H1 (cell line): ENCODE results near the gene FOXI1.

Source experiments
- EP300 ChIP-seq, 2 experiments: IDR thresholded peaks; 1 replicate in 1 of 2; 2 replicates in 1 of 2; pipeline ENCODE4 v1.6.1; 2011 to 2012; ENCODE audit warnings: low read depth in 2 of 2, low read length in 2 of 2, mild to moderate bottlenecking in 2 of 2, borderline replicate concordance in 1 of 2, inconsistent platforms in 1 of 2, moderate library complexity in 1 of 2
- JUND ChIP-seq: IDR thresholded peaks from 2 replicates; pipeline ENCODE4 v1.6.1; 2011; ENCODE audit warnings: mild to moderate bottlenecking, improper control_type of control experiment, low read length
- TEAD4 ChIP-seq: IDR thresholded peaks from 2 replicates; pipeline ENCODE4 v1.6.1; 2012; ENCODE audit warnings: low read depth, low read length, inconsistent platforms, mixed read lengths
- TF ChIP-seq, protein P1 (sequence below), 3 experiments: IDR thresholded peaks; 1 replicate in 2 of 3; 2 replicates in 1 of 3; pipeline versions ENCODE4 v1.5.1 to v1.6.1; 2011; ENCODE audit warnings: low read length in 3 of 3, mild to moderate bottlenecking in 3 of 3, inconsistent platforms in 2 of 3, low read depth in 1 of 3, moderate library complexity in 1 of 3; ENCODE audit not compliant: insufficient read depth in 1 of 3; ENCODE audit errors: control extremely low read depth in 1 of 3

DNA sequence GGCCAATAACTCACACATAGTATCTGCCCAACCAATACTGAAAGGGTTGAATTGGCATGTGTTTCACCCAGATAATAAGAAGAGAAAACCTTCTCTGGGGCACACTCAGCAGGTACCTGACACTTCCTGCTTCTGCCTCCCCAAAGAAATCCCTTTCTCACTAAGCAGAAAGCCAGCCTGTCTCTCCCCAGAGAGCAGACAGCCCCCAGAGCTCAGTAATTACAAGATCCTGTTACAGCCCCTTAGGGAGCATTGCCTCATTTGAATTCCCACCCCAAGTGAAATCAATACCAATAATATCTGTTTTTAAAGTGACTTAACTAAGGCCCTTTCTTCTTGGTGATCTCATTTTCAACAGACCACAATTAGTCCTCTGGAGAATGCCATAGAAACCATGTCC, 38.5 kb upstream of the FOXI1 start:
- TF ChIP-seq JUND (no peak), TEAD4 (no peak), EP300 (IDR thresholded peaks at IDR 0.05; ENCODE audit: borderline replicate concordance in 1 of 2, low read depth in 2 of 2, low read length in 2 of 2) (no peak)
- TF ChIP-seq, protein P1, sequence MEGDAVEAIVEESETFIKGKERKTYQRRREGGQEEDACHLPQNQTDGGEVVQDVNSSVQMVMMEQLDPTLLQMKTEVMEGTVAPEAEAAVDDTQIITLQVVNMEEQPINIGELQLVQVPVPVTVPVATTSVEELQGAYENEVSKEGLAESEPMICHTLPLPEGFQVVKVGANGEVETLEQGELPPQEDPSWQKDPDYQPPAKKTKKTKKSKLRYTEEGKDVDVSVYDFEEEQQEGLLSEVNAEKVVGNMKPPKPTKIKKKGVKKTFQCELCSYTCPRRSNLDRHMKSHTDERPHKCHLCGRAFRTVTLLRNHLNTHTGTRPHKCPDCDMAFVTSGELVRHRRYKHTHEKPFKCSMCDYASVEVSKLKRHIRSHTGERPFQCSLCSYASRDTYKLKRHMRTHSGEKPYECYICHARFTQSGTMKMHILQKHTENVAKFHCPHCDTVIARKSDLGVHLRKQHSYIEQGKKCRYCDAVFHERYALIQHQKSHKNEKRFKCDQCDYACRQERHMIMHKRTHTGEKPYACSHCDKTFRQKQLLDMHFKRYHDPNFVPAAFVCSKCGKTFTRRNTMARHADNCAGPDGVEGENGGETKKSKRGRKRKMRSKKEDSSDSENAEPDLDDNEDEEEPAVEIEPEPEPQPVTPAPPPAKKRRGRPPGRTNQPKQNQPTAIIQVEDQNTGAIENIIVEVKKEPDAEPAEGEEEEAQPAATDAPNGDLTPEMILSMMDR (IDR thresholded peaks at IDR 0.05; ENCODE audit: control extremely low read depth in 1 of 3, insufficient read depth in 1 of 3, low read depth in 1 of 3, low read length in 3 of 3) = no peak
